ENCODE data around the gene DKKL1.

DKKL1 gene

DNA sequence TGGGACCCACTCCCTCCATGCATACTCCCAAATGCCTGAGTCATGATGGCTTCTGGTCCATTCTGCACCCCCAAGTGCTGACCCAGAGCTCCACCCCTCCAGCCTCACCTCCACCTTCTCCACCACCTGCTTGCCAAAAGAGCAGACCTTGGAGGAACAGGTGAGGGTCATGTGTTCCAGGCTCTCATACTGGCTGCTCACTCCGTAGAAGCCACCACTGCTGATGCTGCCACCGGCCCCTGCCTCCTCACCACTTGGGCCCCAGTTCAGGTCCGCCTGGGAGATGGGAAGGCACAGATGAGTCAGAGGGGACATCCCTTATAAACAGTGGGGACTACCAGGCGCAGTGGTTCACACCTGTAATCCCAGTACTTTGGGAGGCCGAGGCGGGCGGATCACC, 20.6 kb upstream of the DKKL1 start:
- ATAC-seq (no peak), DNase-seq (no peak)
- H3K9me3 Mint-ChIP-seq: no peaks in the 10 kb centered on the region
- peaks cover 32% of the 10 kb centered on the region for H3K4me1 Mint-ChIP-seq
- peaks cover 20% of the 10 kb centered on the region for H3K36me3 Mint-ChIP-seq (ENCODE audit: low read depth)
- no peak overlapping the region for H3K4me3 Mint-ChIP-seq
- H3K27ac Mint-ChIP-seq: peak overlapping the region; percentile 17
- no peaks in the 10 kb centered on the region for H3K27me3 Mint-ChIP-seq

DNA sequence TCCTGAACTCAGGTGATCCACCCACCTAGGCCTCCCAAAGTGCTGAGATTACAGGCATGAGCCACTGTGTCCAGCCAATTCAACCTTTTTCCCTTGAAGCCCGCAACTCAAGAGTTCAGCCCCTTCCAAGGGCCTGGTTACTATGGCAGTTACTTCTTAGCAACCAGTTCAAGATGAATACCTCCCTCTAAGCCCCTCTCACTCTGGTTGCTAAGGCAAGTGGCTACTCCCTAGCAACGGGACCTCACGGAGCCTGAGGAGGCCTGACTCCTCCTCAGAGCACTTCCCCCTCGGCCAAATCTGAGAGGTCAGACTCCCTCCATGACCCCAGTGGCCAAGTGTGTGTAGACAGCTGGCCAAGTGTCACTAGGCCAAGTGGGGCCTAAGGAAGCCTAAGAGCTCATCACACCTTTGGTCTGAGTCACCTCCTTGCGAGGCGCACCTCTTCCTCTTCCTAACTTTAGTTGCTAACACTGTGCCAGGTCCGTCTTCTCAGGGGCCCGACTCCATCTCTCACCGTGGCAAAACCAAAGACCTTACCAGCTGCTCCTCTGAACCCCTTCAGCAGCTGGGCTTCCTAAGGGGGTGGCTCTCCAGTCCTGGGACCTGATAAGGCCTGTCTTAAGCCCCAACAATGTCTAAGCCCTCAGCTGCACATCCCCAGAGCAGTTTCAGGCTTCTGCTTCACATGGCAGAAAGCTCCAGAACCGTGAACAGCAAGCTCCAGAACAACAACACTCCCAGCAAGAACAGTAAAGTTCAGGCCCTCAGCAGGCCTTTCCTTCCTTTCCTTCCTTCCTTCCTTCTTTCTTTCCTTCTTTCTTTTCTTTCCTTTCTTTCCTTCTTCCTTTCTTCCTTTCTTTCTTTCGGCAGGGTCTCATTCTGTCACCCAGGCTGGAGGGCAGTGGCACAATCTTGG, 18.9 kb upstream of the DKKL1 start:
- Mint-ChIP-seq H3K9me3 (no peaks in the 10 kb centered on the region), H3K27ac (no peak overlapping the region), H3K27me3 (no peaks in the 10 kb centered on the region), H3K36me3 (ENCODE audit: low read depth) (peaks cover 9% of the 10 kb centered on the region), H3K4me1 (peaks cover 22% of the 10 kb centered on the region), H3K4me3 (no peak overlapping the region)
- DNase-seq: no peak
- no peak for ATAC-seq

DNA sequence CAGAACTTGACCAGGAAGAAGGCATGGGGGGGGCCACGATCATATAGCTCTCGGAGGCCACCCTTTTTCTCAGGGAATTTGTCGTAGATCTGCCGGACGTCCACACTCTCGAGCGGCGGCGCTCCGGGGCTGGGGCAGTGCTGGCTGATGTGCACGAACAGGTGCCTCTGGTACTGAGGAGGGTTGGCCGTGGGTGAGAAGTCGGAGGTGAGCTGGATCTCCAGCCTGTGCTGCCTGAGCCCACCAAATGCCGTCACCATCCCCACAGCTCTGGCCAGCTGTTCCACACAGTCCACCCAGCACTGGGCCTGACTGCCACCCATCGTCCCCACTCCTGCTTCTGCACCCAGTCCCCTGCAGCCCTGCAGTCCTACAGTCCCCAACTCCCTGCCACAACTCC, 16.5 kb upstream of the DKKL1 start:
- H3K9me3 Mint-ChIP-seq: no peaks in the 10 kb centered on the region
- ATAC-seq: peak; percentile 22
- H3K4me3 Mint-ChIP-seq: no peak overlapping the region
- H3K27ac Mint-ChIP-seq: no peak overlapping the region
- no peak for DNase-seq
- peaks cover 15% of the 10 kb centered on the region for H3K4me1 Mint-ChIP-seq
- no peaks in the 10 kb centered on the region for H3K27me3 Mint-ChIP-seq
- peaks cover 2% of the 10 kb centered on the region for H3K36me3 Mint-ChIP-seq (ENCODE audit: low read depth)

DNA sequence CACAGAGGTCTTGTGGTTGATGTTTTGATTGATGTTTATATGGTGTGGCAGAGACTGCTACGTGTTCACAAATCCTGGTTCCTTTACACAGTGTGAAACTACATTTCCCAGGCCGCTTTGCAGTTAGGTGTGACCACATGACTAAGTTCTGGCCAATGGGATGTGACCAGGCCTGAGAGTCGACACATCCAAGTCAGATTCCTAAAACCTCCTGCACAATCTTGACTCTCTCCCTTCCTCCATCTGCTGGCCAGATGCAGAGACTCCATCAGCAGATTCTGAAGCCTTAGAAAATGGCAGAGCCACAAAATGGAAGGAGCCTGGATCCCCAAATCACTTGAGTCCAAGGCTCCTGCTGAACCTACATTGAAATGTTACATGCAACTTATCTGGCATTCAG, 15.8 kb upstream of the DKKL1 start:
- peaks cover under 1% of the 10 kb centered on the region for H3K36me3 Mint-ChIP-seq (ENCODE audit: low read depth)
- peaks cover 12% of the 10 kb centered on the region for H3K4me1 Mint-ChIP-seq
- no peak overlapping the region for H3K4me3 Mint-ChIP-seq
- no peak overlapping the region for H3K27ac Mint-ChIP-seq
- no peaks in the 10 kb centered on the region for H3K27me3 Mint-ChIP-seq
- H3K9me3 Mint-ChIP-seq: no peaks in the 10 kb centered on the region
- DNase-seq (no peak), ATAC-seq (peak; percentile 66)

DNA sequence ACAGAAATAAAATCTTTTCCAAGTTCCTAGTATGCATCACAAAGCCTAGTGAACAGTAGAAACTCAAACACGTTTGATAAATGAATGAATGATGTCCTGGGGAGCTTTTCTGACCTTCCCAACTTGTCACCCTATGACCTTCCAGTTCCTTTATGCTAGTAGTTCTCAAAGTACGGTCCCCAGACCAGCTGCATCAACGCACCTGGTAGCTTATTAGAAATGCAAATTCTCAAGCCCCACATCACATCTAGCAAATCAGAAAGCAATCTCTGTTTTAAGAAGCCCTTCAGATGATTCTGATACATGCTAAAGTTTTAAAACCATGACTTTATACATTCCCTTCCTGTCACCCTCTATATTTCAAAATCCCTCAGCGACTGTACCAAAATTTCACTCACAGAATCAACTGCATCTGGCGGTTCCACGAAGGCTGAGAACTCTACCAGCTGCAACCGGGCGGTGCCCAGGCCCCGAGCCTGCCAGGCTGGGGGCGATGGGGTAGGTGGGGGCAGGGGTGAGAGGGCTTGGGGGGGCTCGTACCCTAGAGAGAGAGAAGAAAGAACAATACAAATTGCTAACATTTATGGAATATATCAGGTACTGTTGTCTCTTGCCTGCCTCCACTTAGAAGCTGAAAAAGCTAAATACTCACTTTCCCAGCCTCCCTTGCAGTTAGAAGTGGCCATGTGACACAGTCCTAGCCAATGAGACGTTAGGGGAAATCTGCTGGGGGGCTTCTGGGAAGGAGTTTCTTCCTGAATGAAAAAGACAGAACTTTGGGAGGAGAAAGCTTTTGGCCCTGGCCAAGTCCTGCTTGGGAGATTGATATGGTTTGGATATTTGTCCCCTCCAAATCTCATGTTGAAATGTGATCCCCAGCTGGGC, 15.1 kb upstream of the DKKL1 start:
- Mint-ChIP-seq H3K4me3 (no peak overlapping the region), H3K27me3 (no peaks in the 10 kb centered on the region), H3K9me3 (no peaks in the 10 kb centered on the region), H3K36me3 (ENCODE audit: low read depth) (no peaks in the 10 kb centered on the region), H3K4me1 (peaks cover 8% of the 10 kb centered on the region), H3K27ac (no peak overlapping the region)
- DNase-seq (no peak), ATAC-seq (no peak)

DNA sequence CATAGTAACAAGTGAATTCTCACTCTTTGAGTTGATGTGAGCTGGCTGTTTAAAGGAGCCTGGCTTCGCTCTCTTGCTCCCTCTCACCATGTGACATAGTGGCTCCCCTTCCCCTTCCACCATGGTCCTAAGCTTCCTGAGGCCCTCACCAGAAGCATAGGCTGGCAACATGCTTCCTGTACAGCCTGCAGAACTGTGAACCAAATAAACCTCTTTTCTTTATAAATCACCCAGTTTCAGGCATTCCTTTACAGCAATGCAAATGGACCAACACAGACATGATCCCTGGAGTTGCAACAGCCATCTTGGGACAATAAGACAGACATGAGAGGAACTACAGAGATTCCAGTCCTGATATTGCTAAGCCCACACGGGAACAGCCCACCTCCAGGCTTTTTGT, 14.1 kb upstream of the DKKL1 start:
- Mint-ChIP-seq H3K9me3 (no peaks in the 10 kb centered on the region), H3K27ac (no peak overlapping the region), H3K4me1 (peaks cover 6% of the 10 kb centered on the region), H3K4me3 (no peak overlapping the region), H3K36me3 (ENCODE audit: low read depth) (no peaks in the 10 kb centered on the region), H3K27me3 (no peaks in the 10 kb centered on the region)
- no peak for ATAC-seq
- DNase-seq: no peak

DNA sequence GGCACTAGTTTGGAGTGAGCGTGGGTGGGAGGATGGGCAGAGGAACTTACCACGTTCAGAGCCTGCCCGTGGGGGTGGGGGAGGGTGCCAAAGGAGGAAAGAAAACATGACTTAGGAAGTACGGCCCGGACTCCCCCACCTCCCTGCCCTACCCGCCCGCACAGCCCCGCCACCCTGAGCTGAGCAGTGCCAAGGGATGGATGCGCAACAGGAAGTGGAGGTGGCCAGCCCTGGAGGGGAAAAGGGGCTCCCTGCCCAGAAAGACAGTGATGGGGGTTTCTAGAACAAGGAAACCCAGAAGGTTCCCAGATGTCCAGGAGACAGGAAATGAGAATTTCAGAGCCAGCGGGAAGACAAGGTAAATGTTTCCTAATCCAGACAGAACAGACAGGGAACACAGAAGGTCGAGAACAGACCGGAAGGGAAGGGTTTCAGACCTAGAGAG, 7.7 kb upstream of the DKKL1 start:
- no peak overlapping the region for H3K4me3 Mint-ChIP-seq
- peaks cover 34% of the 10 kb centered on the region for H3K27me3 Mint-ChIP-seq
- peaks cover 21% of the 10 kb centered on the region for H3K4me1 Mint-ChIP-seq
- no peak for ATAC-seq
- no peak for DNase-seq
- no peak overlapping the region for H3K27ac Mint-ChIP-seq
- H3K36me3 Mint-ChIP-seq (ENCODE audit: low read depth): no peaks in the 10 kb centered on the region
- no peaks in the 10 kb centered on the region for H3K9me3 Mint-ChIP-seq

DNA sequence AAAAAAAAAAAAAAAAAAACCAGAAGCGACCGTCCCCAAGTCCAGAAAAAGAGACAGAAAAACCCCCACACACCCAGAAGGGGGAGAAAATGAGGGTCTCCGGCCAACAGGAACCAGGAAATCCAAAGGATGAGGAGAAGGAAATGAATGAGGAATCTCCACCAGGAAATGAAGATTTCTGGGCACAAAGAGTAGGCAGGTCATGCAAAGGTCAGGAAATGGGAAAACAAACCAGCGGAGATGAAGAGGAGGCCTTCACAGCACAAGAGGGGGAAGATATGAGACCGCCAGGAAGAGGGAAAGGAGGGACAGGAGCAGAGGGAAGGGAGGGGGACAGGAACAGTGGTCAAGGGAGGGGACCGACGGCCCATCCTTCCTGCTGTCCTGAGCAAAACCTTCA, 7.3 kb upstream of the DKKL1 start:
- Mint-ChIP-seq H3K27me3 (peaks cover 37% of the 10 kb centered on the region), H3K36me3 (ENCODE audit: low read depth) (no peaks in the 10 kb centered on the region), H3K27ac (no peak overlapping the region), H3K4me3 (no peak overlapping the region), H3K4me1 (peaks cover 23% of the 10 kb centered on the region), H3K9me3 (no peaks in the 10 kb centered on the region)
- DNase-seq: no peak
- ATAC-seq: no peak

DNA sequence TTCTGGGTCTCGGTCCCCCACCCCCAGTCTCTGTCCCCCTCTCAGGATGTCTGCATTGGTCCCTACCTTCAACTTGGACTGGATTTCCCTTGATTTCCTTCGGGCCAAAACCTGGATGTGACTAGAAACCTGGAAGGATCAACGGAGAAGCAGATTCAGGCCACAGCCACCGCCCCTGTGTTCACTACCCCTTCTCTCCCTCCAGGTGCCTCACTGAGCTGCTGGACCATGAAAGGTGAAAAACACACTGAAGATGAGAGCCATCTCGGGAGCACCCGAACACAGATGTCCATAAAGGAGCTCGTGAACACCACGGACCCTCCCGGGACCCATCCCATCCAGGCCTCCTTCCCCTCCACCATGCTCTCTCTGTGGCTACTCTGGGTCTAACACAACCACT, 6.5 kb upstream of the DKKL1 start:
- Mint-ChIP-seq H3K27ac (no peak overlapping the region), H3K36me3 (ENCODE audit: low read depth) (no peaks in the 10 kb centered on the region), H3K4me3 (no peak overlapping the region), H3K4me1 (peaks cover 30% of the 10 kb centered on the region), H3K27me3 (peaks cover 44% of the 10 kb centered on the region), H3K9me3 (no peaks in the 10 kb centered on the region)
- ATAC-seq: no peak
- no peak for DNase-seq

DNA sequence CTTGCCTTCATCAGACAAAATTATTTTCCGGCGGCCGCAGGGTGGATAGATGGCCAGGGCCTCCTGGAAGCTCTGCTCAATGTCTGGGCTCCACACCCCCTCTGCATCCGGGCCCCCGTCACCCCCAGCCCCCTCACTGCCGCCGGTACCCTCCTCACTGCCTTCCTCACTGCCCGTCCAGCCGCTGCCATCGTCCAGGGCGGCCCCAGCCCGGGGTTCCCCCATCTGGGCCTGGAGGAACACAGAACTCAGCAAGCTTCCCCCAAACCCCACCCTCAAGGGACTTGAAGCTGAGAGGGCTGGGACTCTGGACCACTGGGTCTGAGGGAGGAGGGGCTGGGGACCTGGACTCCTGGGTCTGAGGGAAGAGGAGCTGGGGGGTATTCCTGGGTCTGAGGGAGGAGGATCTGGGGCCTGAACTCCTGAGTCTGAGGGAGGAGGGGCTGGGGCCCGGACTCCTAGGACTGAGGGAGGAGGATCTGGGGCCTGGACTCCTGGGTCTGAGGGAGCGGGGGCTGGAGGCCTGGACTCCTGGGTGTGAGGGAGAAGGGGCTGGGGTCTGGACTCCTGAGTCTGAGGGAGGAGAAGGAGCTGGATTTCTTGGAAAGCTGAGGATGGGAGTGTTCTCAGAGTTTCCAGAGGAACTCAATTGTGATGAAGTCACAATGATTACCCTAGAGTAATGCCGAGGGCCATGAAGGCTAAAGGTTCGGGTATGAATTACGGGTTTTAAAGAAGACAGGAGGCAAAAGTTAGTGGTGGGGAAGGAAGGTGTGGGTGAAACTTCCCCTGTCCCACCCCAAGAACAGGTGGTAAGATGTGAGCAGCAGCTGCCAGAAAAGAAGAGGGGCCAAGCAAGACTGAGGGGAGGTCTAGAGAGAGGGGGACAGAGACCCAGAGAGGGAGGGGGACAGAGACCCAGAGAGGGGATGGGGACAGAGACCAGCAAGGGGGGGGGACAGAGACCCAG, 3.5 kb upstream of the DKKL1 start:
- DNase-seq (no peak), ATAC-seq (no peak)
- H3K27ac Mint-ChIP-seq: no peak overlapping the region
- H3K27me3 Mint-ChIP-seq: peaks cover 43% of the 10 kb centered on the region
- H3K9me3 Mint-ChIP-seq: no peaks in the 10 kb centered on the region
- no peaks in the 10 kb centered on the region for H3K36me3 Mint-ChIP-seq (ENCODE audit: low read depth)
- peaks cover 30% of the 10 kb centered on the region for H3K4me1 Mint-ChIP-seq
- no peak overlapping the region for H3K4me3 Mint-ChIP-seq

DNA sequence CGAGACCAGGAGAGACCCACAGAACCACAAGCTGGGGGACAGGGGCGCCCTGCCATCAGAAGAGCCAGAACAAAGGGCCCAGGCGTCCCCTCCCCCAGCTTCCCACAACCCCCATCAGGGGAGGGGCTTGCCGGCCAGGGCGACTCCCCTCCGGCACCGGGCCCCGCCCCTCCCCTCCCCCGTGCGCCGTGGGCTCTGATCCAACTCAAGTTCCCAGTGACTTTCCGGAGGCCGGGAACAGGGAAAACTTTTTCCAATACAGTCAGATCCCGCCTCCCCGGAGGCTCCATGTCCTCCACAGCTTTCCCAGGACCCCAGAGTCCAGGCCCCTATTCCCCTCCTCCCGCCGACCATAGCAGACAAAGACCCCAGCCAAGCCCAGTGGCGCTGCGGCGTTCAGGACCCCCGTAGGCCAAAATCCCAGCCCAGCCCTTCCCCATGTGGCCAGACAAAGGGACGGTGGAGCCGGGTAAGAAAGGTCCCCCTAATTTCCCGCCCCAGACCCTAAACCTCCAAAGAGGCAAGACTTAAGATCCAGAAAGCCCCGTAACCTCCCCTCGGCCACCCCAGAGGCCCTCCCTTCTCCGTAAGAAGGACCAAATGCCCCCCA, 2.1 kb upstream of the DKKL1 start:
- Mint-ChIP-seq H3K4me3 (peak overlapping the region; percentile 55), H3K4me1 (peaks cover 20% of the 10 kb centered on the region), H3K36me3 (ENCODE audit: low read depth) (no peaks in the 10 kb centered on the region), H3K27me3 (peaks cover 31% of the 10 kb centered on the region), H3K9me3 (no peaks in the 10 kb centered on the region), H3K27ac (no peak overlapping the region)
- ATAC-seq (no peak), DNase-seq (peak; percentile 25)

DNA sequence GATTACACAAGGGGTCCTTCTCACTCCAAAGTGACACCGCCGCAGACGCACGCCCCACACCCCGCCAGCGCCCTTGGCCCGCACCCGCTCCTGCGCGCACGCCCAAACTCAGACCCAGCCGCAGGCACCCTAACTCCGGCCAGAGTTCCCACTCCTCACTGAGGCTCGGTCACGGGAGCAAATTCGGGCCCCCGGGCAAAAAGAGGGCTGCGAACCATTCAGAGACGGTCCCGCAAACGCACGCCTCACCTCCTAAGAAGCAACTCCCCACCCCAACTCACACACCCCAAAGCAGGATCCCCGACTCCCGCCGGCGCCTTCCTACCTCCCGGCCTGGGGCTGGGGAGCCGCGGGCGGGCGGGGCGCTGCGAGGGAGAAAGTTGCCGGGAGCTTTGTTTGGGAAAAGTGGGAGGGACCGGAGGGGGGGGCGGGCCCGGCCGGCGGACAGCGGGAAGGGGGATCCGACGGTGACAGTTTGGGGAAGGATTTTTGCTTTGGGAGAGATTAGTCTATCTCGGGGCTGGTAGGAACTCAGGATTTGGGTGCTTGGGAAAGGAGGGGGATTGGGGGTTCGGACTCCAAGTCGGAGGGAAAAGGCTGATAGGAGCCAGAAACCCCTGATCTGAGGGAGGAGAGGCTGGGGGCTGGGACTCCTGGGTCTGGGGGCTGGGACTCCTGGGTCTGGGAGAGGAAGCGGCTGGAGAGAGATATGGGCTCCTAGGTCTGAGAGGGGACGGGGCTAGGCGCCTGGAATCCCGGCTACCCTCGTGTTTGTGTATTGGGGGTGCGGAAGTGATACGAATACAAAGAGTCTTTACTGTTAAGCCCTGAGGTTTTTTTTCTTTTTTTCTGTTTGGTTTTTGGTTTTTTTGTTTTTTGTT, 1.4 kb upstream of the DKKL1 start, which contains the start of gene TEAD2:
Gene TEAD2 (minus strand): TSS at position 369 of the 881 bp plus-strand sequence. CDS start 2,341 bp downstream, outside the sequence.
- H3K27ac Mint-ChIP-seq: no peak within 1 kb of the TSS
- no peaks in the 10 kb centered on the region for H3K36me3 Mint-ChIP-seq (ENCODE audit: low read depth)
- peak within 1 kb of the TSS; percentile 55 for H3K4me3 Mint-ChIP-seq
- H3K9me3 Mint-ChIP-seq: no peaks in the 10 kb centered on the region
- peaks cover 12% of the 10 kb centered on the region for H3K4me1 Mint-ChIP-seq
- ATAC-seq: no peak
- H3K27me3 Mint-ChIP-seq: peaks cover 24% of the 10 kb centered on the region
- peak; percentile 27 for DNase-seq

DNA sequence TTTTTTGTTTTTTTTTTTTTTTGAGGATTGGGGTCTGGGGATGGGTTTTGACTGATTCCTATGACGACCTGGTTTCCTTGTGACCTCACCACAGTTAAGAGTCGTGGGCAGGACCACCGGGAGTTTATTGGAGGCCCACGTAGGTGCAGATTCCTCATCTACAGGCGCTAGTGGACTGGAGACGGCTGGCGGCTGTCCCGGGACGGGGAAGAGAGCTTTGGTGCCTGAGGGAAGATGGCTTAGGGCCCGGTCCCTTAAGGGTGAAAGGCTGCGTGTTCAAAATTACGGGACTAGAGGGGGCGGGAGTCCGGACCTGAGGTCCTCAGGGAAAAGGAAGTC, 779 bp upstream of the DKKL1 start:
- H3K27me3 Mint-ChIP-seq: peaks cover 22% of the 10 kb centered on the region
- H3K27ac Mint-ChIP-seq: no peak overlapping the region
- no peaks in the 10 kb centered on the region for H3K36me3 Mint-ChIP-seq (ENCODE audit: low read depth)
- peaks cover 11% of the 10 kb centered on the region for H3K4me1 Mint-ChIP-seq
- no peak for DNase-seq
- no peak for ATAC-seq
- H3K9me3 Mint-ChIP-seq: no peaks in the 10 kb centered on the region
- no peak overlapping the region for H3K4me3 Mint-ChIP-seq
